ENCODE measurements around the gene PKP4. TPM values are rescaled to one million over a fixed set of nuclear protein-coding genes. Genes with fewer than 3 reads are reported as not detected.

Gene PKP4
- total RNA-seq, 2 donors from 2014 or later, result 90.5 to 102 TPM

- no peak overlapping the region for H3K27ac ChIP-seq (ENCODE audit: low read depth, low read length)
- no peaks in the 10 kb centered on the region for H3K4me1 ChIP-seq (ENCODE audit: control insufficient read depth, insufficient read depth, low read length)
- H3K9me3 Mint-ChIP-seq, result no peaks in the 10 kb centered on the region
- peaks cover 77% of the 10 kb centered on the region for H3K36me3 ChIP-seq (ENCODE audit: control insufficient read depth, insufficient read depth, low read length)
- WGBS, 2 experiments (ENCODE audit: insufficient coverage in 1 of 2, insufficient read length in 1 of 2), result 78 to 88% methylated on average over 1 to 3 of the region's 3 CpGs
- H3K4me3 Mint-ChIP-seq, result no peak overlapping the region
- no peak for TF ChIP-seq CTCF (conservative IDR thresholded peaks at IDR 0.05)
- no peak overlapping the region for H3K27ac Mint-ChIP-seq
- H3K9me3 ChIP-seq (ENCODE audit: control insufficient read depth, low read length), result no peaks in the 10 kb centered on the region
- DNase-seq, result no peak
- no peaks in the 10 kb centered on the region for H3K27me3 Mint-ChIP-seq (ENCODE audit: insufficient read depth)
- H3K36me3 Mint-ChIP-seq (ENCODE audit: low read depth), result peaks cover 66% of the 10 kb centered on the region
- no peak overlapping the region for H3K4me3 ChIP-seq (ENCODE audit: low read length)
- no peak overlapping the region for H3K9ac ChIP-seq (ENCODE audit: extremely low read depth, low read length, poor library complexity, severe bottlenecking)
- H3K27me3 ChIP-seq (ENCODE audit: control insufficient read depth, insufficient read depth, low read length, poor library complexity, severe bottlenecking), result no peaks in the 10 kb centered on the region
- H3K4me1 Mint-ChIP-seq, result no peaks in the 10 kb centered on the region
These were observed 213.5 kb downstream of the PKP4 start for GRCh38 chr2:158670292-158670691.

GRCh38 chr2:158671360-158672245 lies 214.9 kb downstream of the PKP4 start:
- Mint-ChIP-seq H3K4me3 (no peak overlapping the region), H3K27ac (no peak overlapping the region), H3K4me1 (peaks cover 3% of the 10 kb centered on the region), H3K9me3 (no peaks in the 10 kb centered on the region), H3K36me3 (ENCODE audit: low read depth) (peaks cover 72% of the 10 kb centered on the region), H3K27me3 (ENCODE audit: insufficient read depth) (no peaks in the 10 kb centered on the region)
- WGBS, 2 experiments (ENCODE audit: insufficient coverage in 1 of 2, insufficient read length in 1 of 2), result 88 to 89% methylated on average over 18 to 19 of the region's 19 CpGs
- Histone ChIP-seq H3K27ac (ENCODE audit: low read depth, low read length) (no peak overlapping the region), H3K4me1 (ENCODE audit: control insufficient read depth, insufficient read depth, low read length) (no peaks in the 10 kb centered on the region), H3K4me3 (ENCODE audit: low read length) (no peak overlapping the region), H3K27me3 (ENCODE audit: control insufficient read depth, insufficient read depth, low read length, poor library complexity, severe bottlenecking) (no peaks in the 10 kb centered on the region), H3K9me3 (ENCODE audit: control insufficient read depth, low read length) (no peaks in the 10 kb centered on the region), H3K9ac (ENCODE audit: extremely low read depth, low read length, poor library complexity, severe bottlenecking) (no peak overlapping the region), H3K36me3 (ENCODE audit: control insufficient read depth, insufficient read depth, low read length) (peaks cover 74% of the 10 kb centered on the region)
- no peak for TF ChIP-seq CTCF (conservative IDR thresholded peaks at IDR 0.05)
- no peak for DNase-seq

GRCh38 chr2:158676295-158676694 lies 219.5 kb downstream of the PKP4 start:
- H3K4me1 Mint-ChIP-seq, result peaks cover 6% of the 10 kb centered on the region
- DNase-seq, result no peak
- H3K27ac Mint-ChIP-seq, result peak overlapping the region; percentile 71
- TF ChIP-seq CTCF (conservative IDR thresholded peaks at IDR 0.05), result no peak
- H3K27me3 Mint-ChIP-seq (ENCODE audit: insufficient read depth), result no peaks in the 10 kb centered on the region
- no peaks in the 10 kb centered on the region for H3K4me1 ChIP-seq (ENCODE audit: control insufficient read depth, insufficient read depth, low read length)
- no peaks in the 10 kb centered on the region for H3K27me3 ChIP-seq (ENCODE audit: control insufficient read depth, insufficient read depth, low read length, poor library complexity, severe bottlenecking)
- H3K9ac ChIP-seq (ENCODE audit: extremely low read depth, low read length, poor library complexity, severe bottlenecking), result no peak overlapping the region
- H3K27ac ChIP-seq (ENCODE audit: low read depth, low read length), result no peak overlapping the region
- H3K9me3 Mint-ChIP-seq, result no peaks in the 10 kb centered on the region
- 91 to 100% methylated on average over 2 to 3 of the region's 3 CpGs for WGBS, 2 experiments (ENCODE audit: insufficient coverage in 1 of 2, insufficient read length in 1 of 2)
- H3K4me3 Mint-ChIP-seq, result no peak overlapping the region
- no peak overlapping the region for H3K4me3 ChIP-seq (ENCODE audit: low read length)
- H3K36me3 ChIP-seq (ENCODE audit: control insufficient read depth, insufficient read depth, low read length), result peaks cover 57% of the 10 kb centered on the region
- H3K9me3 ChIP-seq (ENCODE audit: control insufficient read depth, low read length), result no peaks in the 10 kb centered on the region
- peaks cover 75% of the 10 kb centered on the region for H3K36me3 Mint-ChIP-seq (ENCODE audit: low read depth)

All from endodermal cell (in vitro differentiated cells).